ENCODE results near the gene ERBB4.

- TF ChIP-seq CTCF (IDR thresholded peaks at IDR 0.05; ENCODE audit: insufficient read depth, low read depth, low read length) (no peak), EZH2 (IDR thresholded peaks at IDR 0.05; ENCODE audit: insufficient read depth, low read length) (no peak)
Observed at GRCh38 chr2:212357606-212358005, 181.0 kb downstream of the ERBB4 start.

Data from astrocyte (in vitro differentiated cells and primary cell).